Body of pancreas (tissue), 4 donors: ENCODE measurements around the gene VGLL1. TPM values are rescaled to one million over a fixed set of nuclear protein-coding genes. Genes with fewer than 3 reads are reported as not detected.

Experiments
- ATAC-seq: fragments of 150-250 bp; one replicate; pipeline ENCODE4 v1.9.1; 2016
- DNase-seq, 4 donors: peaks; one replicate each; pipeline ENCODE4 v3.0.0-alpha.2; 2019
- H3K27ac ChIP-seq, 4 donors: fragments of 200-600 bp; sonication (generic); 1 replicate in 3 of 4; 2 replicates in 1 of 4; pipeline versions ENCODE4 v1.5.1 to v1.6.1; 2016 to 2019; ENCODE audit warnings: mild to moderate bottlenecking in 1 of 4, mixed read lengths in 1 of 4, moderate library complexity in 1 of 4
- H3K27me3 ChIP-seq, 2 donors: fragments of 200-600 bp; sonication (generic); one replicate each; pipeline ENCODE4 v1.6.0; 2016; ENCODE audit warnings: mild to moderate bottlenecking in 1 of 2
- H3K36me3 ChIP-seq, 2 donors: fragments of 200-600 bp; sonication (generic); replicated peaks in 1 of 2; 2 replicates each; pipeline ENCODE4 v1.5.1; 2016; ENCODE audit warnings: low read depth in 2 of 2; ENCODE audit not compliant: insufficient read depth in 1 of 2
- H3K4me1 ChIP-seq: fragments of 200-600 bp; sonication (generic); one replicate; pipeline ENCODE4 v1.6.0; 2016
- H3K4me3 ChIP-seq, 2 donors: fragments of 200-600 bp; sonication (generic); 1 replicate in 1 of 2; 2 replicates in 1 of 2; pipeline ENCODE4 v1.5.1; 2016 to 2019
- H3K9me3 ChIP-seq, 3 donors: fragments of 200-600 bp; sonication (generic); 1 replicate in 2 of 3; 2 replicates in 1 of 3; pipeline ENCODE4 v1.5.1; 2016
- CTCF ChIP-seq, 7 experiments: fragments of 450-650 bp in 4 of 7; fragments of 200-600 bp in 3 of 7; sonication (generic) in 3 of 7; IDR thresholded peaks; one replicate each; pipeline ENCODE4 v1.5.1; 2016 to 2019; ENCODE audit warnings: antibody characterized with exemption in 7 of 7
- POLR2A ChIP-seq, 3 donors: fragments of 450-650 bp; IDR thresholded peaks; one replicate each; pipeline ENCODE4 v1.6.1; 2016; ENCODE audit warnings: antibody characterized with exemption in 3 of 3, mild to moderate bottlenecking in 2 of 3
- WGBS, 2 donors: methylation state at CpG; one replicate each; pipeline ENCODE4 v1.1.5; 2017; 5-methylcytosine and 5-hydroxymethylcytosine counted together
- intact Hi-C: fragments of 100-400 bp; cut with DNase I; formaldehyde crosslinking; loops from one replicate; pipeline ENCODE4 v1.15.1; 2023
- total RNA-seq, 2 donors: library from RNA; depleted of rRNA; stranded (reverse); fragments of >200 nt; gene quantifications; one replicate each; pipeline ENCODE4 v1.1.0, GENCODE V29; 2016

Gene VGLL1
- total RNA-seq, 2 donors from 2014 or later: 1.0 TPM; not detected in 1

- TF ChIP-seq POLR2A (IDR thresholded peaks at IDR 0.05) (no peak), CTCF (IDR thresholded peaks at IDR 0.05) (no peak)
Observed at GRCh38 chrX:136585960-136586359, 53.9 kb downstream of the VGLL1 start.

GRCh38 chrX:136586386-136586785 is 54.4 kb downstream of the VGLL1 start:
- Histone ChIP-seq H3K9me3 (no peaks in the 10 kb centered on the region), H3K4me1 (no peaks in the 10 kb centered on the region), H3K27ac (no peak overlapping the region), H3K36me3 (no peaks in the 10 kb centered on the region), H3K27me3 (no peaks in the 10 kb centered on the region), H3K4me3 (no peak overlapping the region)
- ATAC-seq (no peak), DNase-seq (no peak)
- no peak for TF ChIP-seq CTCF (IDR thresholded peaks at IDR 0.05)
- no peak for TF ChIP-seq POLR2A (IDR thresholded peaks at IDR 0.05)
- 60 to 61% methylated on average over 3 of the region's 3 CpGs for WGBS, 2 donors
- intact Hi-C loops: no loop called here

More at GRCh38 chrX:136585960-136586359, 53.9 kb downstream of the VGLL1 start:
- intact Hi-C loops: no loop called here
- ATAC-seq (no peak), DNase-seq (no peak)
- Histone ChIP-seq H3K36me3 (no peaks in the 10 kb centered on the region), H3K27me3 (no peaks in the 10 kb centered on the region), H3K4me3 (no peak overlapping the region), H3K4me1 (no peaks in the 10 kb centered on the region), H3K27ac (no peak overlapping the region), H3K9me3 (no peaks in the 10 kb centered on the region)
- WGBS, 2 donors: 60 to 64% methylated on average over 3 of the region's 3 CpGs

GRCh38 chrX:136587532-136587931 is 55.5 kb downstream of the VGLL1 start:
- TF ChIP-seq CTCF (IDR thresholded peaks at IDR 0.05) (no peak), POLR2A (IDR thresholded peaks at IDR 0.05) (no peak)
- H3K36me3 ChIP-seq: no peaks in the 10 kb centered on the region
- H3K4me1 ChIP-seq: no peaks in the 10 kb centered on the region
- H3K27me3 ChIP-seq: no peaks in the 10 kb centered on the region
- H3K27ac ChIP-seq: no peak overlapping the region
- intact Hi-C loops: no loop called here
- no peak overlapping the region for H3K4me3 ChIP-seq
- H3K9me3 ChIP-seq: no peaks in the 10 kb centered on the region
- DNase-seq (no peak), ATAC-seq (no peak)
- 48 to 66% methylated on average over 3 of the region's 3 CpGs for WGBS, 2 donors

- Histone ChIP-seq H3K36me3 (no peaks in the 10 kb centered on the region), H3K9me3 (no peaks in the 10 kb centered on the region), H3K4me3 (no peak overlapping the region), H3K27ac (no peak overlapping the region), H3K4me1 (no peaks in the 10 kb centered on the region), H3K27me3 (no peaks in the 10 kb centered on the region)
- intact Hi-C loops: no loop called here
- no peak for DNase-seq
- no peak for TF ChIP-seq POLR2A (IDR thresholded peaks at IDR 0.05)
- TF ChIP-seq CTCF (IDR thresholded peaks at IDR 0.05): no peak
- WGBS, 2 donors: 53 to 73% methylated on average over 1 of the region's 1 CpG
- no peak for ATAC-seq
Observed at GRCh38 chrX:136588036-136588435, 56.0 kb downstream of the VGLL1 start.

- ATAC-seq: no peak
Observed at GRCh38 chrX:136589966-136590365, 58.0 kb downstream of the VGLL1 start.

More at GRCh38 chrX:136589966-136590365, 58.0 kb downstream of the VGLL1 start:
- TF ChIP-seq POLR2A (IDR thresholded peaks at IDR 0.05) (no peak), CTCF (IDR thresholded peaks at IDR 0.05) (no peak)
- H3K9me3 ChIP-seq: no peaks in the 10 kb centered on the region
- H3K27ac ChIP-seq: no peak overlapping the region
- intact Hi-C loops: no loop called here
- 88 to 96% methylated on average over 3 of the region's 3 CpGs for WGBS, 2 donors
- H3K4me3 ChIP-seq: no peak overlapping the region
- H3K4me1 ChIP-seq: no peaks in the 10 kb centered on the region
- no peaks in the 10 kb centered on the region for H3K36me3 ChIP-seq
- no peak for DNase-seq
- no peaks in the 10 kb centered on the region for H3K27me3 ChIP-seq
